ENCODE measurements around the gene GYPC.

- TF ChIP-seq POLR2AphosphoS5 (IDR thresholded peaks at IDR 0.05; ENCODE audit: borderline replicate concordance, low read depth, low read length) (no peak), EZH2 (IDR thresholded peaks at IDR 0.05) (no peak), FOXP2 (optimal IDR thresholded peaks at IDR 0.05; ENCODE audit: control extremely low read depth, extremely low read length, insufficient read depth) (no peak)
Measured at GRCh38 chr2:126639276-126639675, 16.7 kb upstream of the GYPC start.
